Measurements from ENCODE around the gene SNCAIP. TPM values are rescaled to one million over a fixed set of nuclear protein-coding genes. Genes with fewer than 3 reads are reported as not detected.

The SNCAIP gene
- total RNA-seq, 1 donor from 2014 or later = 4.4 TPM

GRCh38 chr5:122454541-122454940 lies 142.5 kb downstream of the SNCAIP start:
- no peak overlapping the region for H3K27ac ChIP-seq
- H3K9me3 ChIP-seq = no peaks in the 10 kb centered on the region
- no peak overlapping the region for H3K4me3 ChIP-seq
- intact Hi-C loops (cut with DNase I) = no loop called here
- no peak for DNase-seq
- TF ChIP-seq CTCF (IDR thresholded peaks at IDR 0.05) = no peak
- H3K4me1 ChIP-seq = no peaks in the 10 kb centered on the region
- H3K36me3 ChIP-seq = peaks cover 8% of the 10 kb centered on the region
- no peak for ATAC-seq
- H3K27me3 ChIP-seq (ENCODE audit: low read depth) = no peaks in the 10 kb centered on the region

- ATAC-seq = no peak
- no peak for TF ChIP-seq CTCF (IDR thresholded peaks at IDR 0.05)
- no peaks in the 10 kb centered on the region for H3K9me3 ChIP-seq
Measured at GRCh38 chr5:122455939-122456338, 143.9 kb downstream of the SNCAIP start.

GRCh38 chr5:122457178-122457826 lies 145.3 kb downstream of the SNCAIP start:
- H3K36me3 ChIP-seq = no peaks in the 10 kb centered on the region
- H3K4me3 ChIP-seq = no peak overlapping the region
- no peak for TF ChIP-seq CTCF (IDR thresholded peaks at IDR 0.05)
- ATAC-seq (peak in 1 of 2 donors; percentile 15), DNase-seq (no peak)
- no peaks in the 10 kb centered on the region for H3K4me1 ChIP-seq
- H3K27ac ChIP-seq = no peak overlapping the region
- no peaks in the 10 kb centered on the region for H3K27me3 ChIP-seq (ENCODE audit: low read depth)
- intact Hi-C loops (cut with DNase I) = no loop called here
- no peaks in the 10 kb centered on the region for H3K9me3 ChIP-seq

More at GRCh38 chr5:122455939-122456338, 143.9 kb downstream of the SNCAIP start:
- no peak overlapping the region for H3K27ac ChIP-seq
- H3K27me3 ChIP-seq (ENCODE audit: low read depth) = no peaks in the 10 kb centered on the region
- intact Hi-C loops (cut with DNase I) = no loop called here
- no peak for DNase-seq
- no peak overlapping the region for H3K4me3 ChIP-seq
- peaks cover 1% of the 10 kb centered on the region for H3K36me3 ChIP-seq
- H3K4me1 ChIP-seq = no peaks in the 10 kb centered on the region

GRCh38 chr5:122458278-122458872 lies 146.3 kb downstream of the SNCAIP start:
- intact Hi-C loops (cut with DNase I) = no loop called here
- peak; percentile 33 for TF ChIP-seq CTCF (IDR thresholded peaks at IDR 0.05)
- no peaks in the 10 kb centered on the region for H3K36me3 ChIP-seq
- H3K9me3 ChIP-seq = no peaks in the 10 kb centered on the region
- DNase-seq (no peak), ATAC-seq (peak in 1 of 2 donors; percentile 69)
- H3K27me3 ChIP-seq (ENCODE audit: low read depth) = no peaks in the 10 kb centered on the region
- no peaks in the 10 kb centered on the region for H3K4me1 ChIP-seq
- H3K4me3 ChIP-seq = no peak overlapping the region
- no peak overlapping the region for H3K27ac ChIP-seq

GRCh38 chr5:122462486-122462885 lies 150.4 kb downstream of the SNCAIP start:
- Histone ChIP-seq H3K36me3 (no peaks in the 10 kb centered on the region), H3K27ac (no peak overlapping the region), H3K4me3 (no peak overlapping the region), H3K4me1 (no peaks in the 10 kb centered on the region), H3K9me3 (no peaks in the 10 kb centered on the region), H3K27me3 (ENCODE audit: low read depth) (no peaks in the 10 kb centered on the region)
- intact Hi-C loops (cut with DNase I) = no loop called here
- TF ChIP-seq CTCF (IDR thresholded peaks at IDR 0.05) = no peak
- ATAC-seq (no peak), DNase-seq (no peak)

All from lower lobe of right lung (tissue), 2 donors.